Stimulated activated CD8-positive, alpha-beta memory T cell treated with anti-CD3 and anti-CD28 coated beads, Interleukin-7, amount 100 ng/mL, for 24 hours (primary cell): ENCODE measurements around the gene RFLNA.

ENCODE experiments used
- DNase-seq: peaks from one replicate; pipeline ENCODE4 v3.0.0-alpha.2; 2020; ENCODE audit warnings: low read depth

The RFLNA gene

DNA sequence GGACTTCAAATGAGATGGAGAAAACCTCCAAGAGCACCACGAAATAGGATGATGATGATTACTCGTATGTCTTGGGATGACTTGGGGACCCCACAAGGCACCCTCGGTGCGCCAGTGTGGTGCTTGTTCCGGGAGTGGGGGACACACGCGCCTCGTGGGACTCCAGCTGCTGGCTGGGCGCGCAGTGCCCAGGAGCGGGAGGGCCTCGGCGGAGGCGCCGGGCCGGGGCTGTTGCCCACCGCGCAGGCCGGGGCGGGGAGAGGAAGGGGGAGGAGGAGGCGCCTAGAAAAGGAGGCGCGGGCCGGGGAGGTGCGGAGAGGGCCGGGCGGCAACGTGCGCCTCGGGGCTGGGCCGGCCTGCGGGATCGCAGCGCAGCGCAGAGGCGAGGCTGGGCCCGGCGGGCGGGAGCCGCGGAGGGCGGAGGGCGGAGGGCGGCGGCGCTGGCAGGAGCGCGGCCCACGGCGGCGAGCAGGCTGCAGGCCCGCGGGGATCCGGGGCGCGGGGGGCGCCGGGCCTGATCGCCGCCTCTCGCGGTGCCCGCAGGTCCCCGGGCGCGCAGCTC is at the start of gene RFLNA:
Gene RFLNA (plus strand): TSS at position 314 of the 562 bp plus-strand sequence. CDS start 337 bp downstream, outside the sequence.
- no peak for DNase-seq

- DNase-seq: no peak
Observed at GRCh38 chr12:124247331-124247730, 47.6 kb upstream of the RFLNA start.

GRCh38 chr12:124248941-124249825 is 45.7 kb upstream of the RFLNA start:
- no peak for DNase-seq

- no peak for DNase-seq
Observed at GRCh38 chr12:124251186-124251585, 43.7 kb upstream of the RFLNA start.

DNA sequence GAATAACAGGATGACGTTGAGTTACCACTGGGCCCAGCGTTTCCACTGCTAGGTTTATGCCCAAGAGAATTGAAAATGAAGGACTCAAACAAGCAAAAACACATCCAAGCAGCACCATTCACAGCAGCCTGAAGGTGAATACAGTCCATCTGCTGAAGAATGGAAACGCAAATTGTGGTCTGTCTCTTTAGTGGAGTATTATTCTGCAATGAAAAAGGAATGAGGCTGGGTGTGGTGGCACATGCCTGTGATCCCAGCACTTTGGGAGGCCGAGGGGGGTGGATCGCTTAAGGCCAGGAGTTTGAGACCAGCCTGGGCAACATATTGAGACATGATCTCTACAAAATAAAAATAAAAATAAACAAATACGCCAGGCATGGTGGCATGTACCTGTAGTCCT is 41.9 kb upstream of the RFLNA start:
- no peak for DNase-seq

DNA sequence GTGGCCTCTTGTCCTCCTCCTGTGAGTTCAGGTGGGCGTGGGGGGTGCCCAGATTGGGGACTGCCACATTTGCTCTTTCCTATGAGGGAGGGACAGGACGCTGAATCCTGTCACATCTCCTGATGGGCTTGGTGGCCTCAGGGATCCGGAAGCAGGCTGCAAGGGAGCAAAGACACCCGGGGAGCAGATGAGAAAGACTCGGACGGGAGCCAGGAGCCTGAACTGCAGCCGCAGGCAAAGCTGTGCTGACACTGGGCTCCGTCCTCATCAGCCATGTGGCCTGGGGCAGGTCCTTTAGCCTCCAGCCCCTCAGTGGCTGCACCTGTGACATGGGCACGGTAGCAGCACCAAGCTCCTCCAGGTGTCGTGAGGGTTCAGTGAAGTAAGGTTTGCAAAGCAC is 40.8 kb upstream of the RFLNA start:
- no peak for DNase-seq

GRCh38 chr12:124259154-124260066 is 35.5 kb upstream of the RFLNA start:
- DNase-seq: no peak

- DNase-seq: no peak
Observed at GRCh38 chr12:124261885-124262284, 33.0 kb upstream of the RFLNA start.

DNA sequence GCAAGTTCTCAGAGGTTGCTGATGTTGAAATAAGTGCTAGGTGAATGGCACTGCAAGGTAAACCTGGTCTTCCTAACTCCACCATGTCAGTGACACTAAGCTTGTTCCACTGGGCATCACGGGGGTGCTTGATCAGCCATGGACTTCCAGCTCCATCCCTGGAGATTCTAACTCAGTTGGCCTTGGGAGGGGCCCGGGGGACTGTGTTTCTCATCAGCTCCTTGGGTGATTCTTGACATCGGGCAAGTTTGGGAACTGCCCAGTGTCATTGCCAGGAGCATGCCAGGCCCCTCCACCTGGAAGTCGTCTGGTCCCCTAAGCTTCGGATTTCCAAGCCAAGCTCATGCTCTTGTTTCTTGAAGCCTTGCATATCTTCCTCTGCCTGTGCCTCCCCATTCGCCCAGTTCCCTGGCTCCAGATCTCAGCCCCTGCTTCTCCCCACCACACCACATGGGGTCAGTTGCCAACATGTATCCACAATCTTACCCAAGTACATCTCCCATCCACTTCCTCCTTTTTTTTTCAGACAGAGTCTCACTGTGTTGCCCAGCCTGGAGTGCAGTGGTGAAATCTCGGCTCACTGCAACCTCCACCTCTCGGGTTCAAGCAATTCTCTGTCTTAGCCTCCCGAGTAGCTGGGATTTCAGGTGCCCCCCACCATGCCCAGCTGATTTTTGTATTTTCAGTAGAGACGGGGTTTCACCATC is 30.7 kb upstream of the RFLNA start:
- no peak for DNase-seq

- no peak for DNase-seq
Observed at GRCh38 chr12:124264879-124265278, 30.0 kb upstream of the RFLNA start.

DNA sequence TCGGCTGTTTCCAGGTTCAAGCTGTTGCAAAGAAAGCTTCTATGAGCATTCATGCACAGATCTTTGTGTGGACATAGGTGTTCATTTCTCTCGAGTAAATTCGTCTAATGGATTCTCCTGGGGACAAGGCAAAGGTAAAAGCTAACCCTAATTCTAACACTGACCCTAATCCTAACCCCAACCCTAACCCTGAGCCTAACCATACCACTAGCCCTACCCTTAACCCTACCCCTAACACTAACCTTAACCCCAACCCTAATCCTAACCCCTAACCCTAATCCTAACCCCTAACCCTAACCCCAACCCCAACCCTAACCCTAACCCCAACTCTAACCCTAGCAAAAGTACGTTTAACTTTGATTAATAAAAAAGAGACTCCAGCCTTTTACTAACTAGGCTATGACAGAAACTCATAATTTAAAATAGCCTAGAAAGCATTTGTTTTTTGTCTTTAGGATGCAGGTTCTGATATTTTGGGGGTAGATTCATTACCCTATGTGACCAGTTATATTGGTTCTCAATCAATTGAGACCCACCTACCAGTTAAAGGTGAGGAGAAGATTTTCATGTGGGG is 27.6 kb upstream of the RFLNA start:
- DNase-seq: no peak

GRCh38 chr12:124270671-124271070 is 24.2 kb upstream of the RFLNA start:
- DNase-seq: no peak

- DNase-seq: no peak
Observed at GRCh38 chr12:124273630-124274029, 21.3 kb upstream of the RFLNA start.

GRCh38 chr12:124276337-124276736 is 18.6 kb upstream of the RFLNA start:
- DNase-seq: no peak

- no peak for DNase-seq
Observed at GRCh38 chr12:124277394-124278241, 17.3 kb upstream of the RFLNA start.

- DNase-seq: no peak
Observed at GRCh38 chr12:124278389-124279101, 16.3 kb upstream of the RFLNA start.

DNA sequence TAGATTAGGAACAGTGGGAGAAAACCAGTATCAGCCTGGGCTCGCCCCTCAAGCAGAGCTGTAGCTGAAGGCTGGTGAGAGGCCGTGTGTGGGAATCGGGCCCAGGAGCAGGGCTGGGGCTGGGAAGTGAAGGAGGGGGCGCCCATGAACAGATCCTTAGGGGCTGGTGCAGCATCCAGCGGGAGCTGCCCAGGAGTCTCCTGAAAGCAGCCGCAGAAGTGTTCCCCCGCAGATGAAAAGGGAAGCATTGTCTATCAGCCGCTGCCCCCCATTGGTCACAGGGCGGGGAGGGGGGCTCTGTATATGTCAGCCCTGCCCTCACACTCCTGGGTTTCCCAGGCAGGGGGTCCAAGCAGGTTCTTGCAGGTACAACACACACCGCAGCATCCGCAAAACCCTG is 15.6 kb upstream of the RFLNA start:
- no peak for DNase-seq

DNA sequence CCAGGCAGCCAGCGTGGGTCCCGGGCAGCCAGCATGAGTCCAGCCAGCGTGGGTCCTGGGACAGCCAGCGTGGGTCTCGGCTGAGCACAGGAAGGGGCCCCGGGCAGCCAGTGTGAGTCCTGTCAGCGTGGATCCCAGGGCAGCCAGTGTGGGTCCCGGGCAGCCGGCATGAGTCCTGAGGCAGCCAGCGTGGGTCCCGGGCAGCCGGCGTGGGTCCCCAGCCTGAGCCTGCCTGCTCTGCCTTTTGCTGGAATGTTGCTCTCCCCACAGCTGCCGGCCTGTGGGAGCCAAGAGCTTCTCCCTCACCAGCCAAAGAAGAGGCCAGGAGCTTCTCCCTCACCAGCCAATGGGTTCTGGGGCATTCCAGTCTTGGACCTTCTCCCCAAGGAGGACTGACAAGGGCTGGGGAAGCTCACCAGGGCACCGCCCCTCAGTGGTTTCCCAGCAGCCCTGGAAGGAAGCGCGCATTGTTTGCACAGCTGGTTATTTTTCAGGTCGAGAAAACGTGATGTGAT is 15.0 kb upstream of the RFLNA start:
- no peak for DNase-seq

DNA sequence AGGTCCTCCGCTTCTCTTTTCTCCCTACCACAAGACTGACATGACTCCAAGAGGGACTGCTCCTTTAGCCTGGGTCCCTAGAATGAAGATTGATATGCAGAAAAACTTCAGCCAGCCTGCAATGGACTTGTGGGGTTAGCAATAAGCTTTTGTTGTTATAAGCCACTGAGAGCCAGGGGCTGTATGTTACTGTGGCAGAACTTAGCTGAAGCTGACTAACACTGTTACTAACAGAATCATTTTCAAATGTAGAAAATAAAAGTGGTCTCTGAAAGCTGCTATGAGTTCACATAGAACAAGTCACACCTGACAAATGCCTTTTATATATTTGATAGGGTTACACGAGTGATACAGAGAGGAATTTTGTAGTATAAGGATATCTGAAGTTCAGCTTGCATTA is 13.6 kb upstream of the RFLNA start:
- DNase-seq: no peak

- no peak for DNase-seq
Observed at GRCh38 chr12:124282287-124282686, 12.6 kb upstream of the RFLNA start.
